M059J (cell line): Measurements from ENCODE around the gene MAGEA10. TPM values are rescaled to one million over a fixed set of nuclear protein-coding genes. Genes with fewer than 3 reads are reported as not detected.

Source experiments
- total RNA-seq: library from RNA; depleted of rRNA; stranded (reverse); fragments of >200 nt; shearing (Covaris generic); gene quantifications from 2 replicates; pipeline ENCODE4 v1.2.3, GENCODE V29; 2014; rRNA removed

Gene MAGEA10
- total RNA-seq, 1 experiment from 2014 or later, result 3.9 TPM

Other genes starting within 250 kb of the MAGEA10 start
- gene MAGEA4, start 225.7 kb downstream of the MAGEA10 start, total RNA-seq, result 0.10 and 0.64 TPM in 2 replicates
- gene GABRE, start 163.9 kb downstream of the MAGEA10 start, total RNA-seq, result 11.8 and 13.9 TPM in 2 replicates